Natural killer cell (primary cell): ENCODE data around the gene INPP5A. TPM values are rescaled to one million over a fixed set of nuclear protein-coding genes. Genes with fewer than 3 reads are reported as not detected.

Experiments
- ATAC-seq, 3 donors: fragments of 150-1000 bp in 2 of 3; fragments of 200-7000 bp in 1 of 3; cut with Tn5 transposase; 1 replicate in 1 of 3; 2 replicates in 2 of 3; pipeline ENCODE4 v1.10.0; 2021; ENCODE audit warnings: mild to moderate bottlenecking in 2 of 3, moderate library complexity in 2 of 3
- DNase-seq, 2 donors: peaks; one replicate each; pipeline versions ENCODE4 v3.0.0 to v3.0.0-alpha.2; 2013 to 2021; ENCODE audit warnings: mixed read lengths in 1 of 2
- H3K27ac ChIP-seq: one replicate; pipeline ENCODE4 v1.5.1; 2013; ENCODE audit warnings: mild to moderate bottlenecking, low read length
- H3K27me3 ChIP-seq: one replicate; pipeline ENCODE4 v1.6.1; 2013; ENCODE audit warnings: low read length; ENCODE audit not compliant: control insufficient read depth, insufficient read depth
- H3K36me3 ChIP-seq: one replicate; pipeline ENCODE4 v1.6.1; 2013; ENCODE audit warnings: low read length; ENCODE audit not compliant: control insufficient read depth, insufficient read depth
- H3K4me1 ChIP-seq: one replicate; pipeline ENCODE4 v1.6.1; 2013; ENCODE audit warnings: low read length; ENCODE audit not compliant: control insufficient read depth, insufficient read depth
- H3K4me3 ChIP-seq: one replicate; pipeline ENCODE4 v1.5.1; 2013; ENCODE audit warnings: low read length
- H3K9me3 ChIP-seq: one replicate; pipeline ENCODE4 v1.6.1; 2013; ENCODE audit warnings: low read length; ENCODE audit not compliant: control insufficient read depth, insufficient read depth
- H3K27ac Mint-ChIP-seq, 2 donors: one replicate each; pipeline ENCODE4 v1.8.0; 2022; ENCODE audit warnings: mild to moderate bottlenecking in 2 of 2, mixed read lengths in 2 of 2, moderate library complexity in 1 of 2
- H3K27me3 Mint-ChIP-seq, 2 donors: one replicate each; pipeline ENCODE4 v1.8.0; 2022; ENCODE audit warnings: low read depth in 2 of 2, mixed read lengths in 2 of 2
- H3K36me3 Mint-ChIP-seq: one replicate; pipeline ENCODE4 v1.8.0; 2022; ENCODE audit warnings: mixed read lengths
- H3K4me1 Mint-ChIP-seq, 2 donors: one replicate each; pipeline ENCODE4 v1.8.0; 2022; ENCODE audit warnings: mixed read lengths in 2 of 2
- H3K4me3 Mint-ChIP-seq: one replicate; pipeline ENCODE4 v1.8.0; 2022; ENCODE audit warnings: mild to moderate bottlenecking, moderate library complexity, mixed read lengths
- H3K9me3 Mint-ChIP-seq, 2 donors: one replicate each; pipeline ENCODE4 v1.8.0; 2022; ENCODE audit warnings: mixed read lengths in 2 of 2
- WGBS: methylation state at CpG from one replicate; pipeline ENCODE4 v1.1.7; 2013; ENCODE audit warnings: missing lambda C conversion rate; ENCODE audit not compliant: insufficient coverage; 5-methylcytosine and 5-hydroxymethylcytosine counted together
- intact Hi-C: fragments of 100-400 bp; cut with micrococcal nuclease; formaldehyde crosslinking; loops from one replicate; pipeline ENCODE4 v1.14.2; 2022
- total RNA-seq, 4 donors: library from RNA; stranded (reverse); fragments of 120-200 nt in 1 of 4; gene quantifications; one replicate each; pipeline versions ENCODE4 v1.2.3 to v1.2.4, GENCODE V29; 2013 to 2022
- TF ChIP-seq, protein P1 (sequence below): fragments of 200-600 bp; IDR thresholded peaks from one replicate; pipeline ENCODE4 v1.8.0; 2022; ENCODE audit warnings: antibody characterized with exemption

Gene INPP5A
- total RNA-seq, 3 donors from 2014 or later (not counting 1 experiment from before 2014, with no cell fraction given), result 12.6 to 38.6 (median 18.6) TPM

DNA sequence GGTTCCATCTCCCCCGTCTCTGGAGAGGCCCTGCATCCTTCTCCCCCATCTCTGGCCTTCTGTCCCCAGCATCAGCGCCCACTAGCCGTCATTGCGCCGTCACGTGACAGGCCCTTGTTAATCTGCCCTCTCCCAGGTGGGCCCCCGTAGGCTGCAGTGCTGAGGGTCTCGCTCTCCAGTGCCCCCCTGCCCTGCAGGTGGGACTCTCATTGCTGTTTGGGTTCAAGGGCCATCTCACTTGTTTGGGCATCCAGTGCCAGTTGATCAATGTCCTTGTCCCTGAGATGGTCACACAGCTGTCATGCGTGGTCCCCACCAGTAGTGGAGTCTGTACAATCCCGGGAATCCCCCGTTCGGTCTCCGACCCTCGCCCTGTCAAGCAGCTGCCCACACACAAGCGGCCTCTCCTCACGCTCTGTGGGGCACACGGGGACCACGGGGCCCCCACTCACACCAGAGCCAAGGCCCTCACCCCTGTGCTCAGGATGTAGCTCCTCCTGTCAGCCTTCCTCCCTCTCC lies 114.0 kb downstream of the INPP5A start:
- ATAC-seq (no peak), DNase-seq (no peak)
- H3K27me3 Mint-ChIP-seq, result no peaks in the 10 kb centered on the region
- peak overlapping the region in 1 of 2 donors; percentile 68 for H3K27ac Mint-ChIP-seq
- H3K36me3 Mint-ChIP-seq, result no peaks in the 10 kb centered on the region
- H3K4me3 ChIP-seq, result no peak overlapping the region
- H3K27ac ChIP-seq, result no peak overlapping the region
- H3K4me1 Mint-ChIP-seq, result peaks cover 0 to 10% of the 10 kb centered on the region in 2 donors
- H3K4me3 Mint-ChIP-seq, result no peak overlapping the region
- TF ChIP-seq, protein P1, sequence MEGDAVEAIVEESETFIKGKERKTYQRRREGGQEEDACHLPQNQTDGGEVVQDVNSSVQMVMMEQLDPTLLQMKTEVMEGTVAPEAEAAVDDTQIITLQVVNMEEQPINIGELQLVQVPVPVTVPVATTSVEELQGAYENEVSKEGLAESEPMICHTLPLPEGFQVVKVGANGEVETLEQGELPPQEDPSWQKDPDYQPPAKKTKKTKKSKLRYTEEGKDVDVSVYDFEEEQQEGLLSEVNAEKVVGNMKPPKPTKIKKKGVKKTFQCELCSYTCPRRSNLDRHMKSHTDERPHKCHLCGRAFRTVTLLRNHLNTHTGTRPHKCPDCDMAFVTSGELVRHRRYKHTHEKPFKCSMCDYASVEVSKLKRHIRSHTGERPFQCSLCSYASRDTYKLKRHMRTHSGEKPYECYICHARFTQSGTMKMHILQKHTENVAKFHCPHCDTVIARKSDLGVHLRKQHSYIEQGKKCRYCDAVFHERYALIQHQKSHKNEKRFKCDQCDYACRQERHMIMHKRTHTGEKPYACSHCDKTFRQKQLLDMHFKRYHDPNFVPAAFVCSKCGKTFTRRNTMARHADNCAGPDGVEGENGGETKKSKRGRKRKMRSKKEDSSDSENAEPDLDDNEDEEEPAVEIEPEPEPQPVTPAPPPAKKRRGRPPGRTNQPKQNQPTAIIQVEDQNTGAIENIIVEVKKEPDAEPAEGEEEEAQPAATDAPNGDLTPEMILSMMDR, result no peak
- WGBS, result 94% methylated on average over 18 of the region's 18 CpGs
- intact Hi-C loops, result loop anchor here (5.0 to 10.0 kb wide), 2 partner anchors 141 to 253 kb away; no protein-coding TSS in a partner anchor
- no peaks in the 10 kb centered on the region for H3K36me3 ChIP-seq
- H3K9me3 ChIP-seq, result no peaks in the 10 kb centered on the region
- no peaks in the 10 kb centered on the region for H3K4me1 ChIP-seq
- H3K9me3 Mint-ChIP-seq, result no peaks in the 10 kb centered on the region
- H3K27me3 ChIP-seq, result no peaks in the 10 kb centered on the region

DNA sequence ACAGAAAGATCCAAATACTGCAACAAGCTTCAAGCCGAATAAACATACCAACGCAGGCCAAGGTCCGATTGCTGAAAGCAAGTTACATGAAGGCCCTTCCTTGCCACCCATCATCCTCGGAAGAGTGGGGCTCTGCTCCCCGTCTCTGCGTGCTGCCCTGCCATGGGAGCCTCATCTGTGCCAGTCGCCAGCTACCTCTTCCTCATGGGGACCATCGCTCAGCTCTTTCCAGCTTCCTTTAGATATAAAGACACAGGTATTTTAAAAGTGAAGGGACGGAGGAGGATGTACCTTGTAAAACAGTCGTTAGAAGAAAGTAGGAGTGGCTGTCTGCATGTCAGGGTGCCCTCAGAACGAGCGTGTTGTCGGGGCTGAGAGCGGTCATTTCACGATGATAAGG lies 114.9 kb downstream of the INPP5A start:
- Histone ChIP-seq H3K27ac (no peak overlapping the region), H3K27me3 (no peaks in the 10 kb centered on the region), H3K4me3 (no peak overlapping the region), H3K9me3 (no peaks in the 10 kb centered on the region), H3K4me1 (no peaks in the 10 kb centered on the region), H3K36me3 (no peaks in the 10 kb centered on the region)
- Mint-ChIP-seq H3K27ac (no peak overlapping the region), H3K9me3 (no peaks in the 10 kb centered on the region), H3K4me1 (peaks cover 0 to 10% of the 10 kb centered on the region in 2 donors), H3K27me3 (no peaks in the 10 kb centered on the region), H3K36me3 (no peaks in the 10 kb centered on the region), H3K4me3 (no peak overlapping the region)
- intact Hi-C loops, result loop anchor here (5.0 to 10.0 kb wide), 2 partner anchors 140 to 252 kb away; no protein-coding TSS in a partner anchor
- DNase-seq, result no peak
- WGBS, result 97% methylated on average over 15 of the region's 15 CpGs
- no peak for ATAC-seq
- TF ChIP-seq, protein P1, result no peak

DNA sequence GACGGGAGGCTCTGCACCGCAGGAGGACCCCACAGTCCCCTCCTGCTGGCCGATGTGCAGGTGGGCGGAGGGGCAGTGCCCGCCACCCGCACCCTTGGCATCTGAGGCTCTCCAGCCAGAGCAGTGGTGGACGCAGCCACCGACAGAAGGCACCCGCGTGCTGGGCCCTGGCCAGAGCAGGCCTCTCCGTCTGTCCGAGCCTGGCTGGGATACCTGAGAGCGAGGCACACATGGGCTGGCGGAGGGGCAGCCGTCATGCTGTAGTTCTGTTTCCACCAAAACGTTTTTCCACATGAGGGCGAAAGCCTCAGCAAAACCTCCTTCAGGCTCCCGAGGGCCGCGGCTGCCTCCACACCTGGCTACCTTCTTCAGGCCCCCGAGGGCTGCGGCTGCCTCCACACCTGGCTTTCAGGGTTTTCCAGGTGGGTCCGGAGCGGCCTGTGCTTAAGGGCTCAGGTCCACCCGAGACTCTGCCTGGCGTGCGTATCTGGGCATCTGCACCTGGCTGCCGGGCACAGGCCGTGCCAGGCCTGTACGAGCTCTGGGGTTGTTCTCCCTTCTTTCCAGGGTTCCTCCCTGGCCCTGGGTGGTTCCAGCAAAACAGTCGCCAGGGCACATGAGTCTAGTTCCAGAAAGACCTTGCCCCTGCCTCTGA lies 115.5 kb downstream of the INPP5A start:
- H3K4me1 Mint-ChIP-seq, result peaks cover 0 to 10% of the 10 kb centered on the region in 2 donors
- no peaks in the 10 kb centered on the region for H3K27me3 Mint-ChIP-seq
- intact Hi-C loops, result loop anchor here (5.0 to 10.0 kb wide), 2 partner anchors 139 to 252 kb away; no protein-coding TSS in a partner anchor
- H3K27ac ChIP-seq, result no peak overlapping the region
- no peak for DNase-seq
- H3K4me3 Mint-ChIP-seq, result no peak overlapping the region
- WGBS, result 94% methylated on average over 30 of the region's 31 CpGs
- H3K27ac Mint-ChIP-seq, result no peak overlapping the region
- ATAC-seq, result no peak
- H3K36me3 ChIP-seq, result no peaks in the 10 kb centered on the region
- H3K9me3 Mint-ChIP-seq, result no peaks in the 10 kb centered on the region
- H3K27me3 ChIP-seq, result no peaks in the 10 kb centered on the region
- no peaks in the 10 kb centered on the region for H3K4me1 ChIP-seq
- no peak overlapping the region for H3K4me3 ChIP-seq
- TF ChIP-seq, protein P1, result no peak
- H3K36me3 Mint-ChIP-seq, result no peaks in the 10 kb centered on the region
- no peaks in the 10 kb centered on the region for H3K9me3 ChIP-seq
